Endometrium (tissue), 2 donors: Measurements from ENCODE around the gene ASCC3.
A peak's percentile ranks its signal among the peaks of the same experiment; 100 is the strongest.

Experiments
- FAIRE-seq: peaks from 2 replicates; lab custom pipeline; 2012; peaks lifted over from hg19 to GRCh38; lab: Jason Lieb, UNC
- donor health status: control.
- donor health status: control.

Gene ASCC3

GRCh38 chr6:100577425-100577824, 303.7 kb downstream of the ASCC3 start:
- no peak for FAIRE-seq

- no peak for FAIRE-seq
Observed at GRCh38 chr6:100575921-100576320, 305.2 kb downstream of the ASCC3 start.

- no peak for FAIRE-seq
Observed at GRCh38 chr6:100574836-100575235, 306.3 kb downstream of the ASCC3 start.

- FAIRE-seq = peak; percentile 15
Observed at GRCh38 chr6:100573166-100573565, 308.0 kb downstream of the ASCC3 start.

- no peak for FAIRE-seq
Observed at GRCh38 chr6:100568255-100568654, 312.9 kb downstream of the ASCC3 start.

GRCh38 chr6:100566563-100566962, 314.6 kb downstream of the ASCC3 start:
- FAIRE-seq = no peak

GRCh38 chr6:100565439-100566104, 315.6 kb downstream of the ASCC3 start:
- FAIRE-seq = no peak

GRCh38 chr6:100559859-100560258, 321.3 kb downstream of the ASCC3 start:
- FAIRE-seq = no peak

GRCh38 chr6:100554228-100554627, 326.9 kb downstream of the ASCC3 start:
- FAIRE-seq = no peak

- FAIRE-seq = no peak
Observed at GRCh38 chr6:100553243-100553642, 327.9 kb downstream of the ASCC3 start.

- peak; percentile 88 for FAIRE-seq
Observed at GRCh38 chr6:100549406-100550167, 331.5 kb downstream of the ASCC3 start.

GRCh38 chr6:100538086-100538485, 343.0 kb downstream of the ASCC3 start:
- FAIRE-seq = no peak

- no peak for FAIRE-seq
Observed at GRCh38 chr6:100518588-100518987, 362.5 kb downstream of the ASCC3 start.

GRCh38 chr6:100517633-100518032, 363.5 kb downstream of the ASCC3 start:
- FAIRE-seq = no peak

- no peak for FAIRE-seq
Observed at GRCh38 chr6:100517106-100517505, 364.0 kb downstream of the ASCC3 start.

GRCh38 chr6:100514660-100515059, 366.5 kb downstream of the ASCC3 start:
- FAIRE-seq = no peak

- no peak for FAIRE-seq
Observed at GRCh38 chr6:100512203-100512862, 368.8 kb downstream of the ASCC3 start.

- FAIRE-seq = no peak
Observed at GRCh38 chr6:100509101-100509500, 372.0 kb downstream of the ASCC3 start.

GRCh38 chr6:100506651-100507050, 374.5 kb downstream of the ASCC3 start:
- FAIRE-seq = no peak

- no peak for FAIRE-seq
Observed at GRCh38 chr6:100504786-100505737, 376.1 kb downstream of the ASCC3 start.

- FAIRE-seq = no peak
Observed at GRCh38 chr6:100503043-100503705, 378.0 kb downstream of the ASCC3 start.
